Measurements from ENCODE around the gene FAM83B.

DNA sequence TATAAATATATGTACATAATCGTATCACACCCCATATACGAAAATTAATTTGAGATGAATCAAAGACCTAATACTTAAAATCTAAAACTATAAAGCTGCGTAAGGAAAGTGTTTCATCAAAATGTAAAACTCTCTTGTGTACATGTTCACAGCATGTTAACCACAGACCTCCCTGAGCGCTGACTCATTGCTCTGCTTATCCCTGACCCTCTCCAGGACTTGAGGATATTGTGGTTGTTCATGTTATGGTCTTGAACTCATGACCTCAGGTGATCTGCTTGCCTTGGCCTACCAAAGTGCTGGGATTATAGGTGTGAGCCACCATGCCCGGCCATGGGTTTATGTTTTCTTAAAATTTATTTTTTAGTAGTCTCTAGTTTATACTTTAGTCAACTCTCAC is 14.2 kb downstream of the FAM83B start:
- no peak for TF ChIP-seq CTCF (IDR thresholded peaks at IDR 0.05 in 4 of 5, conservative IDR thresholded peaks at IDR 0.05 in 1 of 5)
- no peak for TF ChIP-seq POLR2A (IDR thresholded peaks at IDR 0.05)
